NT2/D1 (cell line): ENCODE results near the gene CTSO.

Experiments used
- DNase-seq: peaks from one replicate; pipeline ENCODE4 v3.0.0-alpha.2; 2011; ENCODE audit warnings: low read depth, low spot score
- H3K27me3 ChIP-seq: 2 replicates; pipeline ENCODE4 v1.6.0; 2011; ENCODE audit warnings: mild to moderate bottlenecking; ENCODE audit not compliant: insufficient read length, insufficient read depth
- H3K36me3 ChIP-seq: 2 replicates; pipeline ENCODE4 v1.6.1; 2011; ENCODE audit warnings: mild to moderate bottlenecking, low read length, mixed read lengths; ENCODE audit not compliant: insufficient read depth, insufficient read length
- H3K4me1 ChIP-seq: 2 replicates; pipeline ENCODE4 v1.5.1; 2011; ENCODE audit not compliant: insufficient read depth, insufficient read length
- H3K4me3 ChIP-seq: 2 replicates; pipeline ENCODE4 v1.5.1; 2011; ENCODE audit warnings: low read depth; ENCODE audit not compliant: insufficient read length
- H3K9ac ChIP-seq: 2 replicates; pipeline ENCODE4 v1.6.0; 2011; ENCODE audit warnings: low read depth; ENCODE audit not compliant: insufficient read length
- H3K9me3 ChIP-seq: 2 replicates; pipeline ENCODE4 v1.5.1; 2011; ENCODE audit warnings: mild to moderate bottlenecking, low read length; ENCODE audit not compliant: insufficient read depth
- SUZ12 ChIP-seq: IDR thresholded peaks from 2 replicates; pipeline ENCODE4 v1.6.1; 2011; ENCODE audit not compliant: insufficient read length, insufficient read depth; ENCODE audit errors: extremely low read depth
- YY1 ChIP-seq: IDR thresholded peaks from 2 replicates; pipeline ENCODE4 v1.6.1; 2011; ENCODE audit not compliant: insufficient read length, insufficient read depth
- ZNF274 ChIP-seq: IDR thresholded peaks from 2 replicates; pipeline ENCODE4 v1.6.1; 2011; ENCODE audit warnings: mild to moderate bottlenecking, low read depth, low read length

The CTSO gene

GRCh38 chr4:155964016-155964891, 10.6 kb upstream of the CTSO start:
- no peaks in the 10 kb centered on the region for H3K36me3 ChIP-seq
- TF ChIP-seq SUZ12 (no peak), YY1 (no peak), ZNF274 (no peak)
- H3K9ac ChIP-seq: no peak overlapping the region
- no peak overlapping the region for H3K4me3 ChIP-seq
- DNase-seq: no peak
- no peaks in the 10 kb centered on the region for H3K9me3 ChIP-seq
- no peaks in the 10 kb centered on the region for H3K4me1 ChIP-seq
- H3K27me3 ChIP-seq: no peaks in the 10 kb centered on the region

- no peak for TF ChIP-seq SUZ12
- no peak for TF ChIP-seq ZNF274
- TF ChIP-seq YY1: no peak
- Histone ChIP-seq H3K4me1 (no peaks in the 10 kb centered on the region), H3K9ac (no peak overlapping the region), H3K27me3 (no peaks in the 10 kb centered on the region), H3K36me3 (no peaks in the 10 kb centered on the region), H3K4me3 (no peak overlapping the region), H3K9me3 (no peaks in the 10 kb centered on the region)
- DNase-seq: no peak
Measured at GRCh38 chr4:155962767-155963166, 9.1 kb upstream of the CTSO start.

GRCh38 chr4:155961575-155961974, 7.9 kb upstream of the CTSO start:
- Histone ChIP-seq H3K9me3 (no peaks in the 10 kb centered on the region), H3K4me3 (no peak overlapping the region), H3K4me1 (no peaks in the 10 kb centered on the region), H3K9ac (no peak overlapping the region), H3K36me3 (no peaks in the 10 kb centered on the region), H3K27me3 (no peaks in the 10 kb centered on the region)
- TF ChIP-seq YY1 (no peak), ZNF274 (no peak), SUZ12 (no peak)
- no peak for DNase-seq

- Histone ChIP-seq H3K9me3 (no peaks in the 10 kb centered on the region), H3K4me3 (no peak overlapping the region), H3K36me3 (no peaks in the 10 kb centered on the region), H3K4me1 (no peaks in the 10 kb centered on the region), H3K9ac (no peak overlapping the region), H3K27me3 (no peaks in the 10 kb centered on the region)
- no peak for DNase-seq
- no peak for TF ChIP-seq YY1
- no peak for TF ChIP-seq ZNF274
- TF ChIP-seq SUZ12: no peak
Measured at GRCh38 chr4:155960522-155960921, 6.9 kb upstream of the CTSO start.

- Histone ChIP-seq H3K4me1 (no peaks in the 10 kb centered on the region), H3K36me3 (no peaks in the 10 kb centered on the region), H3K9ac (no peak overlapping the region), H3K4me3 (no peak overlapping the region), H3K9me3 (no peaks in the 10 kb centered on the region), H3K27me3 (no peaks in the 10 kb centered on the region)
- no peak for DNase-seq
- TF ChIP-seq YY1 (no peak), SUZ12 (no peak), ZNF274 (no peak)
Measured at GRCh38 chr4:155959417-155959816, 5.8 kb upstream of the CTSO start.

- Histone ChIP-seq H3K4me3 (no peak overlapping the region), H3K36me3 (no peaks in the 10 kb centered on the region), H3K4me1 (no peaks in the 10 kb centered on the region), H3K27me3 (no peaks in the 10 kb centered on the region), H3K9ac (no peak overlapping the region), H3K9me3 (no peaks in the 10 kb centered on the region)
- DNase-seq: no peak
- TF ChIP-seq YY1 (no peak), ZNF274 (no peak), SUZ12 (no peak)
Measured at GRCh38 chr4:155956461-155956860, 2.8 kb upstream of the CTSO start.

GRCh38 chr4:155954939-155955338, 1.3 kb upstream of the CTSO start:
- DNase-seq: no peak
- no peak overlapping the region for H3K4me3 ChIP-seq
- H3K9me3 ChIP-seq: no peaks in the 10 kb centered on the region
- H3K36me3 ChIP-seq: no peaks in the 10 kb centered on the region
- no peaks in the 10 kb centered on the region for H3K27me3 ChIP-seq
- H3K9ac ChIP-seq: no peak overlapping the region
- TF ChIP-seq ZNF274 (no peak), SUZ12 (no peak)
- no peaks in the 10 kb centered on the region for H3K4me1 ChIP-seq
